IgD-negative memory B cell (primary cell): ENCODE data around the gene OR2W1. TPM values are rescaled to one million over a fixed set of nuclear protein-coding genes. Genes with fewer than 3 reads are reported as not detected.
A peak's percentile ranks its signal among the peaks of the same experiment; 100 is the strongest.

Source experiments
- H3K27ac Mint-ChIP-seq, 3 donors: one replicate each; pipeline ENCODE4 v1.8.0; 2020 to 2022; ENCODE audit warnings: mild to moderate bottlenecking in 3 of 3, mixed read lengths in 3 of 3, moderate library complexity in 1 of 3
- H3K27me3 Mint-ChIP-seq: one replicate; pipeline ENCODE4 v1.8.0; 2021; ENCODE audit warnings: mixed read lengths
- H3K36me3 Mint-ChIP-seq: one replicate; pipeline ENCODE4 v1.8.0; 2020; ENCODE audit warnings: mild to moderate bottlenecking, mixed read lengths
- H3K4me1 Mint-ChIP-seq, 3 donors: one replicate each; pipeline ENCODE4 v1.8.0; 2020 to 2022; ENCODE audit warnings: mixed read lengths in 3 of 3, mild to moderate bottlenecking in 1 of 3
- H3K4me3 Mint-ChIP-seq, 4 donors: one replicate each; pipeline ENCODE4 v1.8.0; 2020 to 2022; ENCODE audit warnings: mild to moderate bottlenecking in 4 of 4, mixed read lengths in 4 of 4, moderate library complexity in 3 of 4
- H3K9me3 Mint-ChIP-seq, 3 donors: one replicate each; pipeline ENCODE4 v1.8.0; 2020 to 2021; ENCODE audit warnings: mixed read lengths in 3 of 3, mild to moderate bottlenecking in 1 of 3
- polyA plus RNA-seq: library from polyadenylated mRNA; unstranded; fragments of 300-500 nt; fragmentation: Illumina TruSeq; gene quantifications from one replicate; pipeline ENCODE4 v1.2.3, GENCODE V29; 2021

Gene OR2W1
- polyA plus RNA-seq, 1 donor from 2014 or later = not detected

DNA sequence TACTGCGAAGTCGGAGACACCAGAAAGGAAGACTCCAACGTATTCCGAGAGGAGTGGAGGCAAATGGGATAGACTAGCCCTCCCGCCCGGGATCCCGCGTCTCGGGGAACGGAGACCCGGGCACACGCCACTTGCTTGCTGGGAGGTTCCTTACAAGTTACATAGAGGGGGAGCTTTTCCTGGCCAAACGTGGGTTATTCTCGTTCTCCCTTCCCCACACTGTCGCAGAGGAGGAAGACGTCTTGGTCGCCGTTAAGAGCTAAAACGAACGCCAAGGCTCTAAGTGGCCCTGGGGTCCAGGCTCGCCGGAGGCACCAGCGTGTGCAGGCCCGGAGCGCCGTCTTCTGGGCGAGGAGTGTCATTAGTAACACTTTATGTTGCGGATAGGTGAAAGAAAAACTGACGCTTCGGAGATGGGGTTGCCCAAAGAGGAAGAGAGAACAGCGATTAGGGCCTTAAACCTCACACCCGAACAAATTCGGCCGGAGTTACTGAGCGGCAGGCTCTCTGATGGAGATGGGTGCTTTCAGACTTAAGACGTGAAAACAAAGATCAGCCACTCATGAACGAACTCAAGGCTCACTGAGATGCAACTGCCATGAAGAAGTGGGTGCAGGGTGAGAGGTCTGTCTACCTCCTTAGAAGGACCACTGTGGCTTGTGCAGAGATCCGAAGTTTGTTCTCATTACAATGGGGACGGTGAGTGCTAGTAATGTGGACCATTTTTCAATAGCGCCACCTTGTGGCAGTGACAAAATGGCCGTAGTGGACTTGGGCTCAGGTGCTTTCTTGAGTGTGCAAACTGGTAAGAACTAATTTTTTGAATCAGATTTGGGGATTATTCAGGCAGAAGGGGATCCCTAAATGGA, 28.2 kb downstream of the OR2W1 start:
- Mint-ChIP-seq H3K27ac (peak overlapping the region in 2 of 3 donors; percentile 7 to 9), H3K9me3 (peaks cover 0 to 3% (median 0%) of the 10 kb centered on the region in 3 donors), H3K36me3 (no peaks in the 10 kb centered on the region), H3K4me3 (peak overlapping the region; percentile 75 to 93 (median 86)), H3K4me1 (peaks cover 8 to 15% (median 14%) of the 10 kb centered on the region in 3 donors), H3K27me3 (peaks cover 22% of the 10 kb centered on the region)

DNA sequence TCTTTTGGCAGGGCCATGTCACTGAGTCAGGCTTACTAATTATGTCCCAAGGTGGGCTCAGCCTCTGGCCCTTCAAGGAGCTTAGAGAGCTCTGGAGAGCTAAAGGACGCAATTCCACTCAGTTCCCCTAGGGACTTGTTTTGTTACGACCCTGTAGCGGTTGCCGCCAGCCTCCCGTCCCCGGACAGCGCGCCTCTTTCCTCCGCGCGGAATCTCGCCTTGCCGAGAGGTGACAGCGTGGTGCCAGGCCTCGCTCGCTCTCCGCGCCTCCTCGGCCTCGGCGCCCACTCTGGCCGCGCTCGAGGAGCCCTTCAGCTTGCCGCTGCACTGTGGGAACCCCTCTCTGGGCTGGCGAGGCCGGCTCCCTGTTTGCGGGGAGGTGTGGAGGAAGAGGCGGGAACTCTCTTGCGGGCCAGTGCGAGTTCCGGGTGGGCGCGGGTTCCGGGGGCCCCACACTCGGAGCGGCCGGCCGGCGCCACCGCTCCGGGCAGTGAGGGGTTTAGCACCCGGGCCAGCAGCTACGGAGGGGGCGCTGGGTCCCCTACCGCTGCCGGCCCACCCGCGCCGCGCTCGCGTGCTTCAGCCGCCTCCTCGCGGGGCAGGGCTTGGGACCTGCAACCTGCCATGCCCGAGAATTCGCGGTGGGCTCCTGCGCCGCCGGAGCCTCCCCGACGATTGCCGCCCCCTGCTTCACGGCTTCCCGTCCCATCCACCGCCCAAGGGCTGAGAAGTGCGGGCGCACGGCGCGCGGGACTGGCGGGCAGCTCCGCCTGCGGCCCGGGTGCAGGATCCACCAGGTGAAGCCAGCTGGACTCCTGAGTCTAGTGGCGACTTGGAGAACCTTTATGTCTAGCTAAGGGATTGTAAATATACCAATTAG, 30.0 kb downstream of the OR2W1 start:
- Mint-ChIP-seq H3K4me3 (no peak overlapping the region), H3K9me3 (peaks cover 0 to 6% (median 0%) of the 10 kb centered on the region in 3 donors), H3K4me1 (peaks cover 12 to 21% (median 14%) of the 10 kb centered on the region in 3 donors), H3K36me3 (no peaks in the 10 kb centered on the region), H3K27me3 (peaks cover 28% of the 10 kb centered on the region), H3K27ac (no peak overlapping the region)

DNA sequence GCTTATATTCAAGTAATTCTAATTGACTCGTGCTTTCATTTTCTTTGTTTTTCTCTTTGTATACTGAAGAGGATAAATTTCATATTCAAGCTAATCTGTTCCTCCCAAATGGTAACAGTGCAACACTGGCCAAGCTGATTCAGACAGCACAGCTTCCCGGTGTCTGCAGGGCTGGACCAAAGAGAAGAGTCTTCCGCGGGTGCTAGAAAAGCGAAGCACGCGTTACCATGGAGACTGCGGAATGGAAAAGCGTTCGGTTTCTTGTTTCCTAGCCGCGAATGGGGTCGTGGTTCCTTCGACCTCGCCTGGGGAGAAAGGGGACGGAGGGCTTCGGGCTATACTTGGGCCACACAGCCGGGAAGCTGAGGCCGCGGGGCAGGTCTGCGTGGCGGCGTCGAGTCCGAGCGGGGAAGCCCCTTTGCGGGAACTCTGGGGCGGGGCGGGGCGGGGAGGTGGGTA, 33.7 kb downstream of the OR2W1 start:
- H3K4me3 Mint-ChIP-seq = peak overlapping the region; percentile 50 to 95 (median 90)
- H3K4me1 Mint-ChIP-seq = peaks cover 4 to 11% (median 5%) of the 10 kb centered on the region in 3 donors
- H3K27ac Mint-ChIP-seq = peak overlapping the region in 2 of 3 donors; percentile 9 to 74
- H3K36me3 Mint-ChIP-seq = no peaks in the 10 kb centered on the region
- peaks cover 27% of the 10 kb centered on the region for H3K27me3 Mint-ChIP-seq
- peaks cover 0 to 6% (median 0%) of the 10 kb centered on the region in 3 donors for H3K9me3 Mint-ChIP-seq

DNA sequence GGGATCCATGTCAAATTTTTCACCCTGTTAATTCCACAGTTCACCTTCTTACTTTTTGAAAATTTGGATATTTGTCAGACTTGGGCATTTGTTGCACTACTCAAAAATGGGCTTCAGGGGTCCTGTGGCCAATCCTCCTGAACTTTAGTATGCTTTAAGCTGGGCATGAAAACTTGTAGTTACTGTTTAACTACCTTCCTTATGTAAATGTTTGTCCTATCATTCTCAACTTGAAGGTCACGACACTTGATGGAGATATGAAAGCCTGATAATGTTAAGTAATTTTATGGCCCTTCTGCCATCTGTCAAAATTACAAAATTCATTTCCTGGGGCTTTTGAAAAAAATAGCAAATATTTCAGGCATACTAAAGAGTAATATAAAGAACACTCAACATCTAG, 35.6 kb downstream of the OR2W1 start:
- no peak overlapping the region for H3K4me3 Mint-ChIP-seq
- no peaks in the 10 kb centered on the region for H3K36me3 Mint-ChIP-seq
- peaks cover 33% of the 10 kb centered on the region for H3K27me3 Mint-ChIP-seq
- H3K27ac Mint-ChIP-seq = no peak overlapping the region
- H3K4me1 Mint-ChIP-seq = peaks cover 7 to 12% (median 9%) of the 10 kb centered on the region in 3 donors
- peaks cover 0 to 2% (median 2%) of the 10 kb centered on the region in 3 donors for H3K9me3 Mint-ChIP-seq

DNA sequence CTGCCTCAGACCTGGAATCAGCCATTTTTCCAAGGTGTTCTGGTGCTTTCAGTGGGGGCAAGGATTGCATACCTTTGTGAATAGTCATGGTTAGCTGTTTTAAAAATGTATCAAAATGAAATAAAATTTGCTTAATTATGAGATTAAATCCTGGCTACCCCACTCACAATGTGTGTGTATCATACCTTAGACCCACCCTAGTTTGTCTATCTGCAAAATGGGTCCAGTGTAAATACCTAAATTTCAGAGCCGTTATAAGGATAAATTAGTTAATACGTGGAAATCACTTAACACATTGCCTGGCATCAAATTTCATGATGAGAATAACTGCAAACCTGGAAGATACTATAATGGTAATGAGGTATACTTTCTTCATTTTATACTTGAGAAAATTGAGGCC, 36.9 kb downstream of the OR2W1 start:
- Mint-ChIP-seq H3K27me3 (peaks cover 30% of the 10 kb centered on the region), H3K27ac (no peak overlapping the region), H3K36me3 (peaks cover 1% of the 10 kb centered on the region), H3K4me1 (peaks cover 7 to 12% (median 9%) of the 10 kb centered on the region in 3 donors), H3K4me3 (no peak overlapping the region), H3K9me3 (peaks cover 0 to 4% (median 2%) of the 10 kb centered on the region in 3 donors)

DNA sequence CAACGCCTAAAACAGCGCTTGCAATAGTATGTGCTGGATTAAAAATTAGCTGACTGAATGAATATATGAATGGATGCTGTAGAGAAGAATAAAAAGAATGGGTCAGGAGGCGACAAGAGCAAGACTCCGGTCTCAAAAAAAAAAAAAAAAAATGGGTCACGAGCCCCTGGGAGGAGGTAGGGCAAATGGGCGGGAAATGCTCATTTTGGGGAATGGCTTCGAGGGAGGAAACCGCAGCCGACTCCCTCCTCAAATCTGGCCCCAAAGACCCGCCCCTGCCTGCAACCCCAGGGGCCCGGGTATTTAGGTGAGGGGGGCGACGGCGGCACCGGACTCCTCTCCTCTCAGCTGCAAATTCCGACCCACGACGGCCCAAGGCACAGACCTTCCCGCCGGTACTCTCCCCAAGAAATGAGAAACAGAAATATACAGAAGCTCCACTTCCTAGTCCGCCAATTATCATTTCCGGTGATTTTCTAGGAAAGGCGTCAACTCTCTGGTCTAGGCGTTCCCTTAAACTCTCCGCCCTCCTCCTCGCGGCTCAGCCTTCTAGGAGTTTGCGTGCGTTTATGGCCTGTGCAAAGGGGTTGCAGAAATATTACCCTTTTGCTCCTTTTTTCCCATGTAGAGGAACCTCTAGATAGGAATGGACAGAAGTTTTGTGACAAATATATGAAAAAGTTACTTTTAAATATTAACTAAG, 39.6 kb downstream of the OR2W1 start, which contains the start of gene ZNF311:
Gene ZNF311 (minus strand): TSS at position 133 of the 703 bp plus-strand sequence. CDS start 1,361 bp downstream, outside the sequence.
- H3K27me3 Mint-ChIP-seq = peaks cover 20% of the 10 kb centered on the region
- peaks cover 0 to 2% (median 2%) of the 10 kb centered on the region in 3 donors for H3K9me3 Mint-ChIP-seq
- H3K36me3 Mint-ChIP-seq = peaks cover 1% of the 10 kb centered on the region
- H3K4me3 Mint-ChIP-seq = peak within 1 kb of the TSS; percentile 39 to 92 (median 86)
- peaks cover 3 to 9% (median 8%) of the 10 kb centered on the region in 3 donors for H3K4me1 Mint-ChIP-seq
- H3K27ac Mint-ChIP-seq = peak within 1 kb of the TSS in 1 of 3 donors; percentile 12

DNA sequence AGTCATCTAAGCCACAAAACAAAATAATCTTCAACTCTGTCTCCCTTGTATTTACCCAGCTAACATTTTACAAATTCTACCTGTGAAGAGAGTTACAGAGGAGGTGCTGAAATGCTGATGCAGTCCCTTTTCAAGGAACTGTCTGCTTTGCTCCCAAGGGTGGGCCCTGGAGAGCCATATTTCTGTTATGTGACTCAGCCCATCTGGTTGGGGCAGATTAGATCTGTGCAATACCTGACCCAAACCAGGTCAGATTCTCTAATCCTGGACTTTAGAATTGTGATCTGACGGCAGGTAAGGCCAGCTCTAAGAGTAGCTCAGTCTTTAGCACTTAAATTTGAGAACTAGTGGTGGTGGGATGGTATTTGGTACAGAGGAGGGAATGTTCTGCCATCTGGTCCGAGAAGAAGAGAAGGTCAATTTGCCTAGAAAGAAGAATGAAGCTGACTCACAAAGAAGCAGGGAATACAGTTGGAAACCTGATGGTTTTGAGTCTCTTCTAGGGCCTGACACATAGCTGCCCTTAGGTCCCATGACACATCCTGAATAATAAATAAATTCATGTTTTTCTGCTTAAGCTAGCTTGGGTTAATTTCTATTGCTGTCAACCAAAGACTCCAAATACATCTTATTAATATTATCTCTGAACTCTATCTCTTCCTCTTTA, 48.0 kb downstream of the OR2W1 start:
- H3K27me3 Mint-ChIP-seq = peaks cover 18% of the 10 kb centered on the region
- H3K4me1 Mint-ChIP-seq = no peaks in the 10 kb centered on the region
- no peaks in the 10 kb centered on the region for H3K9me3 Mint-ChIP-seq
- H3K36me3 Mint-ChIP-seq = no peaks in the 10 kb centered on the region
- H3K27ac Mint-ChIP-seq = no peak overlapping the region
- H3K4me3 Mint-ChIP-seq = no peak overlapping the region

DNA sequence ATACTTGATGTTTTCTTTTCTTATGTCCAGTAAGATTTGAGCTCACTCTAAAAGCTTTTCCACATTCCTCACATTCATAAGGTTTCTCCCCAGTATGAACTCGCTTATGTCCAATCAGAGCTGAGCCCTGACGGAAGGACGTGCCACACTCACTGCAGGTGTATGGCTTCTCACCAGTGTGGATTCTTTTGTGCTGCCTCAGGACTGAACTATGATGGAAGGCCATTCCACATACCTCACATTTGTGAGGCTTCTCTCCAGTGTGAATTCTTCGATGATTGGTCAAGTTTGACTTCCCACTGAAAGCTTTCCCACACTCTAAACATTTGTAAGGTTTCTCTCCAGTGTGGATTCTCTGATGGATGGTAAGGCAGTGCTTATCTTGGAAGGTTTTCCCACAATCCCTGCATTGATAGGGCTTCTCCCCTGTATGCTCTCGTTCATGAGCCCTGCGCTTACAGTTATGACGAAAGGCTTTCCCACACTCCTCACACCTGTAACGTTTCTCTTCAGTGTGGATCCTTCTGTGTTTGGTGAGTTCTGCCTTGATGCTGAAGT, 49.8 kb downstream of the OR2W1 start:
- Mint-ChIP-seq H3K36me3 (no peaks in the 10 kb centered on the region), H3K9me3 (no peaks in the 10 kb centered on the region), H3K27me3 (peaks cover 17% of the 10 kb centered on the region), H3K4me3 (no peak overlapping the region), H3K27ac (no peak overlapping the region), H3K4me1 (no peaks in the 10 kb centered on the region)

Other genes with a start within 250 kb of the OR2W1 start
- gene TRIM27, start 121.2 kb downstream of the OR2W1 start, polyA plus RNA-seq = 60.1 TPM
- not detected for gene ZNF311, start 39.9 kb downstream of the OR2W1 start, polyA plus RNA-seq
- gene OR2B3, start 42.1 kb upstream of the OR2W1 start, polyA plus RNA-seq = not detected
- gene OR2J1, start 54.3 kb upstream of the OR2W1 start, polyA plus RNA-seq = not detected
- not detected for gene OR2J3, start 62.9 kb upstream of the OR2W1 start, polyA plus RNA-seq
- not detected for gene OR2J2, start 125.7 kb upstream of the OR2W1 start, polyA plus RNA-seq